ENCODE data around the gene INVS.

- TF ChIP-seq CTCF (IDR thresholded peaks at IDR 0.05) (no peak), POLR2A (IDR thresholded peaks at IDR 0.05) (no peak)
Observed at GRCh38 chr9:100082782-100083181, 16.3 kb upstream of the INVS start.

All from uterus (tissue), 2 donors.